ENCODE measurements around the gene SLC24A3.

SLC24A3 gene

GRCh38 chr20:19172637-19173036 lies 39.8 kb upstream of the SLC24A3 start (continued):
- TF ChIP-seq TSHZ1 (tag by site-specific recombination; IDR thresholded peaks at IDR 0.05; ENCODE audit: borderline replicate concordance) (no peak), ZNF132 (tag by site-specific recombination; IDR thresholded peaks at IDR 0.05; ENCODE audit: borderline replicate concordance) (no peak), HOXA7 (CRISPR knock-in tag; IDR thresholded peaks at IDR 0.05; ENCODE audit: borderline replicate concordance) (no peak)

DNA sequence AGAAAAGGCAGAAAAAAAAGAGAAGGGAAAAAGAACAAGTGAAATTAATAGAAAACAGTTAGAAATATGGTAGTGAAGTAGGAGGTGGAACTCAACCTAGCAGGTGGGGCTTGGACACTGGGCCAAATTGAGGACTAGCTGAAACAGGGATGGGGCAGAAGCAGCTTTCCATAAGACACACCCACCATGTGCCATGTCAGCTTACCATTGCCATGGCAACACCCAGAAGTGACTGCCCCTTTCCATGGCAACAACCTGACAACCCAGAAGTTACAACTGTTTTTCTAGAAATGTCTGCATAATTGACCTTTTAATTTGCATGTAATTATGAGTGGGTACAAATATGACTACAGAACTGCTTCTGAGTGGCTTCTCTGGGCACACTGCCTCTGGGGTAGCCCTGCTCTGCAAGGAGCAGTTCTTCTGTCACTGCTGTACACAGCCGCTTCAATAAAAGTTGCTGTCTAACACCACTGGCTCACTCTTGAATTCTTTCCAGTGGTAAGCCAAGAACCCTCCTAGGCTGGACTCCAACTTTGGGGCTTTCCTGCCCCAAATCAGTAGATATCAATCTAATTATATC lies 35.9 kb upstream of the SLC24A3 start:
- no peak overlapping the region for H3K4me3 ChIP-seq (ENCODE audit: low read depth, low read length)
- H3K36me3 ChIP-seq (ENCODE audit: control insufficient read depth in 2 of 2, insufficient read depth in 1 of 2, low read length in 2 of 2): no peaks in the 10 kb centered on the region
- H3K4me1 ChIP-seq (ENCODE audit: control insufficient read depth, insufficient read depth, low read length): no peaks in the 10 kb centered on the region
- H3K9me3 ChIP-seq (ENCODE audit: control insufficient read depth, insufficient read depth, low read depth, low read length): no peaks in the 10 kb centered on the region
- TF ChIP-seq ZNF155 (tag by site-specific recombination; IDR thresholded peaks at IDR 0.05) (no peak), PRDM2 (tag by site-specific recombination; IDR thresholded peaks at IDR 0.05; ENCODE audit: borderline replicate concordance) (no peak), GLI2 (tag by site-specific recombination; IDR thresholded peaks at IDR 0.05; ENCODE audit: borderline replicate concordance, low read depth) (no peak), ZSCAN16 (tag by site-specific recombination; IDR thresholded peaks at IDR 0.05) (no peak), ZNF664 (tag by site-specific recombination; IDR thresholded peaks at IDR 0.05) (no peak), ZNF544 (tag by site-specific recombination; IDR thresholded peaks at IDR 0.05) (no peak), ZNF701 (tag by site-specific recombination; IDR thresholded peaks at IDR 0.05) (no peak), ZNF37A (tag by site-specific recombination; IDR thresholded peaks at IDR 0.05) (no peak)
- no peak overlapping the region for H3K27ac ChIP-seq (ENCODE audit: extremely low read depth, low read depth, low read length)
- ChIA-PET CTCF (interaction anchor here (0.5 kb wide), 1 partner anchor 26 kb away, joined by 3 read pairs; no protein-coding TSS in a partner anchor), POLR2A (no interaction called here)

DNA sequence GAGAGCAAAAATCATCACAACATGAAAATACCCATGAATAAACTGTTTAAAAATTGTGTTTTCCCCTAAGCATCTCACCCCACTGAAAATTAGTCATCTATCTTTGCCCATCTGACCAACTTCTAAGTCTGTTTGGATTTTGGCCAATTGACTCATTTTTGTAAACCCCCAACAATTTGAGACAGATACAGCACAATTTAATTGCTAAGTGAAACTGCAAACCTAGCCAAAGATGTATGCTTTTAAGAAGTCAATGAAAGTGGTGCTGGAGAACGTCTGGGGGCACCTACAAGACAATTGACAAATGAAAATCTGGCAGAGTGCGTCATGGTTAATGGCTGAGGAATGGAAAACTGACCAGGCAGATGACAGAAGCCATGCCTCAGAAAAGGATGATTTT lies 30.9 kb upstream of the SLC24A3 start:
- CTCF ChIA-PET: no interaction called here
- Histone ChIP-seq H3K9me3 (ENCODE audit: control insufficient read depth, insufficient read depth, low read depth, low read length) (no peaks in the 10 kb centered on the region), H3K4me1 (ENCODE audit: control insufficient read depth, insufficient read depth, low read length) (no peaks in the 10 kb centered on the region), H3K4me3 (ENCODE audit: low read depth, low read length) (no peak overlapping the region), H3K27ac (ENCODE audit: extremely low read depth, low read depth, low read length) (no peak overlapping the region), H3K36me3 (ENCODE audit: control insufficient read depth in 2 of 2, insufficient read depth in 1 of 2, low read length in 2 of 2) (no peaks in the 10 kb centered on the region)
- POLR2A ChIA-PET: no interaction called here
- TF ChIP-seq ZNF214 (tag by site-specific recombination; IDR thresholded peaks at IDR 0.05; ENCODE audit: borderline replicate concordance): no peak
- no peak for TF ChIP-seq ZNF23 (tag by site-specific recombination; IDR thresholded peaks at IDR 0.05; ENCODE audit: borderline replicate concordance)
- TF ChIP-seq BCL11A (tag by site-specific recombination; IDR thresholded peaks at IDR 0.05; ENCODE audit: low read depth): no peak
- TF ChIP-seq, protein P1, sequence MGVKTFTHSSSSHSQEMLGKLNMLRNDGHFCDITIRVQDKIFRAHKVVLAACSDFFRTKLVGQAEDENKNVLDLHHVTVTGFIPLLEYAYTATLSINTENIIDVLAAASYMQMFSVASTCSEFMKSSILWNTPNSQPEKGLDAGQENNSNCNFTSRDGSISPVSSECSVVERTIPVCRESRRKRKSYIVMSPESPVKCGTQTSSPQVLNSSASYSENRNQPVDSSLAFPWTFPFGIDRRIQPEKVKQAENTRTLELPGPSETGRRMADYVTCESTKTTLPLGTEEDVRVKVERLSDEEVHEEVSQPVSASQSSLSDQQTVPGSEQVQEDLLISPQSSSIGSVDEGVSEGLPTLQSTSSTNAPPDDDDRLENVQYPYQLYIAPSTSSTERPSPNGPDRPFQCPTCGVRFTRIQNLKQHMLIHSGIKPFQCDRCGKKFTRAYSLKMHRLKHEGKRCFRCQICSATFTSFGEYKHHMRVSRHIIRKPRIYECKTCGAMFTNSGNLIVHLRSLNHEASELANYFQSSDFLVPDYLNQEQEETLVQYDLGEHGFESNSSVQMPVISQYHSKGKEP (tag by site-specific recombination; IDR thresholded peaks at IDR 0.05): no peak
- TF ChIP-seq ZNF791 (tag by site-specific recombination; IDR thresholded peaks at IDR 0.05): no peak
- no peak for TF ChIP-seq ZNF302 (tag by site-specific recombination; IDR thresholded peaks at IDR 0.05; ENCODE audit: low read depth)
- TF ChIP-seq ZNF776 (tag by site-specific recombination; IDR thresholded peaks at IDR 0.05; ENCODE audit: borderline replicate concordance): no peak
- no peak for TF ChIP-seq ZNF37A (tag by site-specific recombination; IDR thresholded peaks at IDR 0.05)
- no peak for TF ChIP-seq ZNF561 (tag by site-specific recombination; IDR thresholded peaks at IDR 0.05; ENCODE audit: borderline replicate concordance)
- no peak for TF ChIP-seq ZNF514 (tag by site-specific recombination; IDR thresholded peaks at IDR 0.05)
- TF ChIP-seq KLF17 (tag by site-specific recombination; IDR thresholded peaks at IDR 0.05): no peak
